ENCODE results near the gene SYT15. TPM values are rescaled to one million over a fixed set of nuclear protein-coding genes. Genes with fewer than 3 reads are reported as not detected.

Gene SYT15
- total and polyA plus RNA-seq, 2 of the 13 experiments (the other 11 are each of a cell fraction or from before 2014, with no cell fraction given) = 0.24 to 0.38 TPM

DNA sequence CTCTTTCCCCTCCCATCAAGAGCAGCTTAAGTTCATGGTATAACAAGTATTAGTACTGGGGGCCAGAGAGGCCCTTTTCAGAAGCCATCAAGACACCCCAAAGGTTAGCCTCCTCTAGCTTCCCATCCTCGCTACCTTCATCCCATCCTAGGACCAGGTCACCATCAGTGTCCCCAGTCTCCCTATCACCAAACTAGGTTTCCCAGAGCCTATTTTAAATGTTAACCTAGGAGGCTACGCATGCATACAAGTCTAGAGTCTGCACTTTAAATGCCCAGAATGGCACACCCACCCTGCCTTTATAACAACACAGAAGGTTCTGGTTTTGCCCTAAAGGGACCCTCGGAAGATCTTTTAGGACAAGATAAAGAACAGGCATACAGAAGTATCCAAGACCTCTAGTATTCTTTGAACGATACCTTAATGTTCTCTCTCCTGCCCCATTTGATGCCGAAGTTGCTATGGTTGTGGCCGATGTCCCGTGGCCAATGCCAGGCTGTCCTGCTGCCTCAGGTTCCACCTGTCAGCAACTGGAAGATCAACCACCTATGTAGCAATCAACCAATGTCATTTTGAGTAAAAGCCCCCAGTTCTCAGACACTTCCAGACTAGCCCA, 24.7 kb upstream of the SYT15 start (continued):
- TF ChIP-seq, protein P1, sequence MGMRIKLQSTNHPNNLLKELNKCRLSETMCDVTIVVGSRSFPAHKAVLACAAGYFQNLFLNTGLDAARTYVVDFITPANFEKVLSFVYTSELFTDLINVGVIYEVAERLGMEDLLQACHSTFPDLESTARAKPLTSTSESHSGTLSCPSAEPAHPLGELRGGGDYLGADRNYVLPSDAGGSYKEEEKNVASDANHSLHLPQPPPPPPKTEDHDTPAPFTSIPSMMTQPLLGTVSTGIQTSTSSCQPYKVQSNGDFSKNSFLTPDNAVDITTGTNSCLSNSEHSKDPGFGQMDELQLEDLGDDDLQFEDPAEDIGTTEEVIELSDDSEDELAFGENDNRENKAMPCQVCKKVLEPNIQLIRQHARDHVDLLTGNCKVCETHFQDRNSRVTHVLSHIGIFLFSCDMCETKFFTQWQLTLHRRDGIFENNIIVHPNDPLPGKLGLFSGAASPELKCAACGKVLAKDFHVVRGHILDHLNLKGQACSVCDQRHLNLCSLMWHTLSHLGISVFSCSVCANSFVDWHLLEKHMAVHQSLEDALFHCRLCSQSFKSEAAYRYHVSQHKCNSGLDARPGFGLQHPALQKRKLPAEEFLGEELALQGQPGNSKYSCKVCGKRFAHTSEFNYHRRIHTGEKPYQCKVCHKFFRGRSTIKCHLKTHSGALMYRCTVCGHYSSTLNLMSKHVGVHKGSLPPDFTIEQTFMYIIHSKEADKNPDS (CRISPR knock-in tag; IDR thresholded peaks at IDR 0.05) = no peak
- TF ChIP-seq ZNF720 (CRISPR knock-in tag; IDR thresholded peaks at IDR 0.05) (no peak), ZNF878 (CRISPR knock-in tag; IDR thresholded peaks at IDR 0.05) (no peak)
- TF ChIP-seq, protein P2, sequence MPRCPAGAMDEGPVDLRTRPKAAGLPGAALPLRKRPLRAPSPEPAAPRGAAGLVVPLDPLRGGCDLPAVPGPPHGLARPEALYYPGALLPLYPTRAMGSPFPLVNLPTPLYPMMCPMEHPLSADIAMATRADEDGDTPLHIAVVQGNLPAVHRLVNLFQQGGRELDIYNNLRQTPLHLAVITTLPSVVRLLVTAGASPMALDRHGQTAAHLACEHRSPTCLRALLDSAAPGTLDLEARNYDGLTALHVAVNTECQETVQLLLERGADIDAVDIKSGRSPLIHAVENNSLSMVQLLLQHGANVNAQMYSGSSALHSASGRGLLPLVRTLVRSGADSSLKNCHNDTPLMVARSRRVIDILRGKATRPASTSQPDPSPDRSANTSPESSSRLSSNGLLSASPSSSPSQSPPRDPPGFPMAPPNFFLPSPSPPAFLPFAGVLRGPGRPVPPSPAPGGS (CRISPR knock-in tag; IDR thresholded peaks at IDR 0.05) = no peak
- TF ChIP-seq, protein P3, sequence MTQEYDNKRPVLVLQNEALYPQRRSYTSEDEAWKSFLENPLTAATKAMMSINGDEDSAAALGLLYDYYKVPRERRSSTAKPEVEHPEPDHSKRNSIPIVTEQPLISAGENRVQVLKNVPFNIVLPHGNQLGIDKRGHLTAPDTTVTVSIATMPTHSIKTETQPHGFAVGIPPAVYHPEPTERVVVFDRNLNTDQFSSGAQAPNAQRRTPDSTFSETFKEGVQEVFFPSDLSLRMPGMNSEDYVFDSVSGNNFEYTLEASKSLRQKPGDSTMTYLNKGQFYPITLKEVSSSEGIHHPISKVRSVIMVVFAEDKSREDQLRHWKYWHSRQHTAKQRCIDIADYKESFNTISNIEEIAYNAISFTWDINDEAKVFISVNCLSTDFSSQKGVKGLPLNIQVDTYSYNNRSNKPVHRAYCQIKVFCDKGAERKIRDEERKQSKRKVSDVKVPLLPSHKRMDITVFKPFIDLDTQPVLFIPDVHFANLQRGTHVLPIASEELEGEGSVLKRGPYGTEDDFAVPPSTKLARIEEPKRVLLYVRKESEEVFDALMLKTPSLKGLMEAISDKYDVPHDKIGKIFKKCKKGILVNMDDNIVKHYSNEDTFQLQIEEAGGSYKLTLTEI (CRISPR knock-in tag; conservative IDR thresholded peaks at IDR 0.05) = no peak

DNA sequence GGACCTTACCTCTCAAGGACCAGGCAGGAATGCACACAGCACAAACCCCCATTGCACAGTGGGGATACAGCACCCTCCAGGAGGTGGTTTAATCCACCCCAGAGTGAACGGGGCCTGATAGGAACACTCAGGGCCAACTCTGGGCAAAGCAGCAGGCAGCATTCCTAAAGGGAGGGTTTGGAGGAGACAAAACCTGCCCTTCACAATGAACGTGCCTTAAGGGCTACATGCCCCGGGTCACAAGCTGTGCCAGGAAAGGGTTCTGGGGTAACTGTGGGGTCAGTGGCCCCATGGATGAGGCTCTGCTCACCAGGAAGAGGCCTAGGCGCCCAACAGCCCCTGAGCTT, 23.6 kb upstream of the SYT15 start:
- CTCF ChIA-PET (ENCODE audit: low intra/inter-chr PET ratio, low total read pairs) = no interaction called here

More for the DNA sequence above, 23.6 kb upstream of the SYT15 start:
- Histone ChIP-seq H4K20me1 (ENCODE audit: insufficient read depth, low read length) (no peaks in the 10 kb centered on the region; the same call in 1 of the 2 replicates), H2AFZ (ENCODE audit: low read length) (no peak overlapping the region), H3K27me3 (ENCODE audit: control insufficient read depth in 1 of 2, insufficient read depth in 2 of 2, low read length in 2 of 2) (peaks cover 11 to 66% of the 10 kb centered on the region in 2 experiments; a peak in 4 of 5 replicates), H3K27ac (ENCODE audit: extremely low read length, insufficient read depth, low read length) (no peak overlapping the region), H3K4me1 (ENCODE audit: insufficient read depth, low read length) (peaks cover 14% of the 10 kb centered on the region), H3K9me3 (ENCODE audit: low read length) (no peaks in the 10 kb centered on the region), H3K36me3 (replicated peaks in 1 of 2; ENCODE audit: control insufficient read depth in 1 of 2, insufficient read depth in 2 of 2, low read length in 2 of 2) (no peaks in the 10 kb centered on the region), H3K4me3 (replicated peaks in 1 of 3; ENCODE audit: insufficient read depth in 1 of 3, low read depth in 2 of 3, low read length in 3 of 3) (no peak overlapping the region), H3K9ac (ENCODE audit: insufficient read depth, low read depth, low read length) (no peak overlapping the region), H3K4me2 (ENCODE audit: low read depth, low read length) (no peak overlapping the region), H3K79me2 (ENCODE audit: insufficient read depth, low read length) (no peaks in the 10 kb centered on the region)
- no TSS peak for BruUV-seq (replicated peaks)
- ATAC-seq (no peak), FAIRE-seq (no peak), DNase-seq (ENCODE audit: low spot score) (no peak)
- in situ Hi-C loops (cut with HindIII; ENCODE audit: extremely low pct_ligation_motif_present, low pct_unique_long_range_greater_than_20kb) = no loop called here
- TF ChIP-seq SSRP1 (CRISPR knock-in tag; IDR thresholded peaks at IDR 0.05) (no peak), KDM4B (CRISPR knock-in tag; IDR thresholded peaks at IDR 0.05) (no peak), MAZ (IDR thresholded peaks at IDR 0.05; ENCODE audit: borderline replicate concordance, low read depth, low read length) (no peak), MAZ (CRISPR knock-in tag; IDR thresholded peaks at IDR 0.05; ENCODE audit: low read depth) (no peak), HNRNPK (IDR thresholded peaks at IDR 0.05; ENCODE audit: low read depth, low read length, poor library complexity, severe bottlenecking) (no peak), ZSCAN21 (CRISPR knock-in tag; IDR thresholded peaks at IDR 0.05; ENCODE audit: borderline replicate concordance) (no peak)
- TF ChIP-seq, protein P4, sequence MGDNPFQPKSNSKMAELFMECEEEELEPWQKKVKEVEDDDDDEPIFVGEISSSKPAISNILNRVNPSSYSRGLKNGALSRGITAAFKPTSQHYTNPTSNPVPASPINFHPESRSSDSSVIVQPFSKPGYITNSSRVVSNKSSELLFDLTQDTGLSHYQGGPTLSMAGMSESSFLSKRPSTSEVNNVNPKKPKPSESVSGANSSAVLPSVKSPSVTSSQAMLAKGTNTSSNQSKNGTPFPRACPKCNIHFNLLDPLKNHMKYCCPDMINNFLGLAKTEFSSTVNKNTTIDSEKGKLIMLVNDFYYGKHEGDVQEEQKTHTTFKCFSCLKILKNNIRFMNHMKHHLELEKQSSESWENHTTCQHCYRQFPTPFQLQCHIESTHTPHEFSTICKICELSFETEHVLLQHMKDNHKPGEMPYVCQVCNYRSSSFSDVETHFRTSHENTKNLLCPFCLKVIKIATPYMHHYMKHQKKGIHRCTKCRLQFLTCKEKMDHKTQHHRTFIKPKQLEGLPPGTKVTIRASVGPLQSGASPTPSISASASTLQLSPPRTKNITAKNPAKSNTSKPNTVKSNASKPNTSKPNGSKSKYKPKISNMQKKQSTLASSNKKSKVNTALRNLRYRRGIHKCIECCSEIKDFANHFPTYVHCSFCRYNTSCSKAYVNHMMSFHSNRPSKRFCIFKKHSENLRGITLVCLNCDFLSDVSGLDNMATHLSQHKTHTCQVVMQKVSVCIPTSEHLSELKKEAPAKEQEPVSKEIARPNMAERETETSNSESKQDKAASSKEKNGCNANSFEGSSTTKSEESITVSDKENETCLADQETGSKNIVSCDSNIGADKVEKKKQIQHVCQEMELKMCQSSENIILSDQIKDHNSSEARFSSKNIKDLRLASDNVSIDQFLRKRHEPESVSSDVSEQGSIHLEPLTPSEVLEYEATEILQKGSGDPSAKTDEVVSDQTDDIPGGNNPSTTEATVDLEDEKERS (CRISPR knock-in tag; IDR thresholded peaks at IDR 0.05) = no peak
- TF ChIP-seq, protein P5, sequence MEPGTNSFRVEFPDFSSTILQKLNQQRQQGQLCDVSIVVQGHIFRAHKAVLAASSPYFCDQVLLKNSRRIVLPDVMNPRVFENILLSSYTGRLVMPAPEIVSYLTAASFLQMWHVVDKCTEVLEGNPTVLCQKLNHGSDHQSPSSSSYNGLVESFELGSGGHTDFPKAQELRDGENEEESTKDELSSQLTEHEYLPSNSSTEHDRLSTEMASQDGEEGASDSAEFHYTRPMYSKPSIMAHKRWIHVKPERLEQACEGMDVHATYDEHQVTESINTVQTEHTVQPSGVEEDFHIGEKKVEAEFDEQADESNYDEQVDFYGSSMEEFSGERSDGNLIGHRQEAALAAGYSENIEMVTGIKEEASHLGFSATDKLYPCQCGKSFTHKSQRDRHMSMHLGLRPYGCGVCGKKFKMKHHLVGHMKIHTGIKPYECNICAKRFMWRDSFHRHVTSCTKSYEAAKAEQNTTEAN (CRISPR knock-in tag; conservative IDR thresholded peaks at IDR 0.05) = no peak
- 29% methylated on average over 3 of the region's 4 CpGs for WGBS (ENCODE audit: low lambda C conversion rate)
- POLR2A ChIA-PET = no interaction called here
- intact Hi-C loops (cut with micrococcal nuclease; ENCODE audit: unreplicated experiment) = no loop called here
